Heart left ventricle (tissue), 13 donors: ENCODE measurements around the gene UMPS.

Experiments
- POLR2A ChIP-seq, 2 donors: fragments of 450-650 bp; IDR thresholded peaks; one replicate each; pipeline ENCODE4 v1.6.1; 2017; ENCODE audit warnings: antibody characterized with exemption in 2 of 2, mild to moderate bottlenecking in 2 of 2, moderate library complexity in 2 of 2
- TF ChIP-seq, protein P1 (sequence below), 12 donors: fragments of 200-600 bp; sonication (generic) in 4 of 12; IDR thresholded peaks; one replicate each; pipeline versions ENCODE4 v1.5.0 to v1.8.0; 2018 to 2022; ENCODE audit warnings: antibody characterized with exemption in 12 of 12, mild to moderate bottlenecking in 5 of 12
- donor health status: ischemic (EF 13 %, LVEDD 7.1; RV severe dilation, severe dysfunction).
- donor health status: DM: no; HTN: yes; CAD: no.
- donor health status: DM: no; HTN: no; CAD: no.
- donor health status: ischemic (EF 25% LVEDD 6.9; RV normal size, moderate dysfunction).
- donor health status: ischemic (EF 25% LVEDD 5.7; RV mildly dilated, moderate dysfunction).
- donor health status: ischemic (EF 35%, LVEDD 5.7; RV mildly dilated, moderate dysfunction).
- donor health status: nonischemic (EF 11% LVEDD 7.7; RV severe dilation, severe dysfunction).
- donor health status: DM: yes; HTN: yes; CAD: no.
- donor health status: PGD.
- donor health status: ischemic (EF 29% LVEDD 5.4; RV normal size, mild dysfunction).
- donor health status: nonischemic (EF 23%, LVEDD 6.1; RV moderate dilation, normal function).

- TF ChIP-seq, protein P1, sequence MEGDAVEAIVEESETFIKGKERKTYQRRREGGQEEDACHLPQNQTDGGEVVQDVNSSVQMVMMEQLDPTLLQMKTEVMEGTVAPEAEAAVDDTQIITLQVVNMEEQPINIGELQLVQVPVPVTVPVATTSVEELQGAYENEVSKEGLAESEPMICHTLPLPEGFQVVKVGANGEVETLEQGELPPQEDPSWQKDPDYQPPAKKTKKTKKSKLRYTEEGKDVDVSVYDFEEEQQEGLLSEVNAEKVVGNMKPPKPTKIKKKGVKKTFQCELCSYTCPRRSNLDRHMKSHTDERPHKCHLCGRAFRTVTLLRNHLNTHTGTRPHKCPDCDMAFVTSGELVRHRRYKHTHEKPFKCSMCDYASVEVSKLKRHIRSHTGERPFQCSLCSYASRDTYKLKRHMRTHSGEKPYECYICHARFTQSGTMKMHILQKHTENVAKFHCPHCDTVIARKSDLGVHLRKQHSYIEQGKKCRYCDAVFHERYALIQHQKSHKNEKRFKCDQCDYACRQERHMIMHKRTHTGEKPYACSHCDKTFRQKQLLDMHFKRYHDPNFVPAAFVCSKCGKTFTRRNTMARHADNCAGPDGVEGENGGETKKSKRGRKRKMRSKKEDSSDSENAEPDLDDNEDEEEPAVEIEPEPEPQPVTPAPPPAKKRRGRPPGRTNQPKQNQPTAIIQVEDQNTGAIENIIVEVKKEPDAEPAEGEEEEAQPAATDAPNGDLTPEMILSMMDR (IDR thresholded peaks at IDR 0.05) = no peak
- no peak for TF ChIP-seq POLR2A (IDR thresholded peaks at IDR 0.05)
These were observed 39.2 kb downstream of the UMPS start for GRCh38 chr3:124769462-124769861.
